ENCODE measurements around the gene BTBD2.

Gene BTBD2

GRCh38 chr19:2061495-2062388 lies 46.2 kb upstream of the BTBD2 start:
- DNase-seq (ENCODE audit: low spot score), result peak; percentile 99
- in situ Hi-C loops (cut with MboI; ENCODE audit: low sequenced_read_pairs, unreplicated experiment), result no loop called here
- TF ChIP-seq CTCF (IDR thresholded peaks at IDR 0.05; ENCODE audit: borderline replicate concordance, control extremely low read depth, extremely low read depth, insufficient read depth, missing control alignments), result no peak

GRCh38 chr19:2060884-2061494 lies 45.5 kb upstream of the BTBD2 start:
- DNase-seq (ENCODE audit: low spot score), result no peak
- in situ Hi-C loops (cut with MboI; ENCODE audit: low sequenced_read_pairs, unreplicated experiment), result no loop called here
- no peak for TF ChIP-seq CTCF (IDR thresholded peaks at IDR 0.05; ENCODE audit: borderline replicate concordance, control extremely low read depth, extremely low read depth, insufficient read depth, missing control alignments)

GRCh38 chr19:2059422-2060201 lies 44.1 kb upstream of the BTBD2 start:
- in situ Hi-C loops (cut with MboI; ENCODE audit: low sequenced_read_pairs, unreplicated experiment), result no loop called here
- no peak for TF ChIP-seq CTCF (IDR thresholded peaks at IDR 0.05; ENCODE audit: borderline replicate concordance, control extremely low read depth, extremely low read depth, insufficient read depth, missing control alignments)
- no peak for DNase-seq (ENCODE audit: low spot score)

- no peak for TF ChIP-seq CTCF (IDR thresholded peaks at IDR 0.05; ENCODE audit: borderline replicate concordance, control extremely low read depth, extremely low read depth, insufficient read depth, missing control alignments)
- in situ Hi-C loops (cut with MboI; ENCODE audit: low sequenced_read_pairs, unreplicated experiment), result no loop called here
- no peak for DNase-seq (ENCODE audit: low spot score)
Observed at GRCh38 chr19:2058570-2059421, 43.3 kb upstream of the BTBD2 start.

GRCh38 chr19:2057484-2058469 lies 42.3 kb upstream of the BTBD2 start:
- in situ Hi-C loops (cut with MboI; ENCODE audit: low sequenced_read_pairs, unreplicated experiment), result no loop called here
- TF ChIP-seq CTCF (IDR thresholded peaks at IDR 0.05; ENCODE audit: borderline replicate concordance, control extremely low read depth, extremely low read depth, insufficient read depth, missing control alignments), result no peak
- no peak for DNase-seq (ENCODE audit: low spot score)

Measured in GM13976 (cell line).